Measurements from ENCODE around the gene LCN12.

Gene LCN12

GRCh38 chr9:136991993-136992818 lies 40.1 kb downstream of the LCN12 start, which contains the start of gene PAXX:
Gene PAXX, plus strand, starts transcription at chr9:136992422. Its CDS starts 22 bp downstream, at chr9:136992444.
- DNase-seq, result peak; percentile 94

- no peak for DNase-seq
These were observed 40.8 kb downstream of the LCN12 start for GRCh38 chr9:136992819-136993369.

- DNase-seq, result no peak
These were observed 42.3 kb downstream of the LCN12 start for GRCh38 chr9:136994180-136994887.

- DNase-seq, result no peak
These were observed 42.8 kb downstream of the LCN12 start for GRCh38 chr9:136994888-136995230.

GRCh38 chr9:136995362-136995761 lies 43.3 kb downstream of the LCN12 start:
- no peak for DNase-seq

GRCh38 chr9:136995772-136996311 lies 43.8 kb downstream of the LCN12 start:
- DNase-seq, result peak; percentile 55

- DNase-seq, result peak; percentile 74
These were observed 44.6 kb downstream of the LCN12 start, which contains the start of gene CLIC3 for GRCh38 chr9:136996361-136997292. Gene CLIC3, minus strand, starts transcription at chr9:136996568. Its CDS starts 25 bp downstream, at chr9:136996543.

- no peak for DNase-seq
These were observed 45.3 kb downstream of the LCN12 start for GRCh38 chr9:136997371-136997770.

GRCh38 chr9:136997830-136998234 lies 45.8 kb downstream of the LCN12 start:
- DNase-seq, result no peak

- DNase-seq, result no peak
These were observed 48.3 kb downstream of the LCN12 start for GRCh38 chr9:137000177-137000930.

- no peak for DNase-seq
These were observed 50.0 kb downstream of the LCN12 start for GRCh38 chr9:137001857-137002645.

GRCh38 chr9:137002646-137003041 lies 50.6 kb downstream of the LCN12 start:
- no peak for DNase-seq

- DNase-seq, result peak; percentile 37
These were observed 52.2 kb downstream of the LCN12 start for GRCh38 chr9:137004285-137004684.

Data from NCI-H69 (cell line).